HG02763 (cell line): ENCODE data around the gene KIF6.

Source experiments
- ATAC-seq: cut with Tn5 transposase; IDR thresholded peaks from one replicate; pipeline ENCODE4 v1.9.1; 2021; ENCODE audit warnings: mild to moderate bottlenecking, moderate library complexity; ENCODE audit not compliant: unreplicated experiment

KIF6 gene

GRCh38 chr6:39602601-39603519 lies 122.3 kb downstream of the KIF6 start:
- ATAC-seq: no peak

- ATAC-seq: no peak
Measured at GRCh38 chr6:39599973-39600372, 125.2 kb downstream of the KIF6 start.

DNA sequence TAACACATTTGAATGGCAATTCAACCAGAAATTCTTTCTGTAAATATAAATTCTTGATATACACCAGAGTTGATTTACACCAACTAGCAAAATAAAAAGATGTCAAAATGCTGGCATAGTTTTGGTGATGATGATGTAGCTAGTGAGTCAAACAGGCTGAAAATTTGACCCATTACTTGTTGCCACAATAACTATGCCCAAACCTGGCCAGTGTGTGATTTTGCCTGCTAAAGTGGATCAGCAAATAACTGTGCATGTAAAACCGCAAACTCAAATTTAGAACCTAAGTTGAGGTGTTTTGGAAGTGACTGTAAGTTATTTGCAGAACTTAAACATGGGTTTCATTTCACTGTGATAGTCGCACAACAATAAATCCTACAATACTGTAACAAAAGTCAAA lies 125.9 kb downstream of the KIF6 start:
- ATAC-seq: no peak

- no peak for ATAC-seq
Measured at GRCh38 chr6:39594285-39594684, 130.9 kb downstream of the KIF6 start.

- no peak for ATAC-seq
Measured at GRCh38 chr6:39593646-39594045, 131.6 kb downstream of the KIF6 start.

DNA sequence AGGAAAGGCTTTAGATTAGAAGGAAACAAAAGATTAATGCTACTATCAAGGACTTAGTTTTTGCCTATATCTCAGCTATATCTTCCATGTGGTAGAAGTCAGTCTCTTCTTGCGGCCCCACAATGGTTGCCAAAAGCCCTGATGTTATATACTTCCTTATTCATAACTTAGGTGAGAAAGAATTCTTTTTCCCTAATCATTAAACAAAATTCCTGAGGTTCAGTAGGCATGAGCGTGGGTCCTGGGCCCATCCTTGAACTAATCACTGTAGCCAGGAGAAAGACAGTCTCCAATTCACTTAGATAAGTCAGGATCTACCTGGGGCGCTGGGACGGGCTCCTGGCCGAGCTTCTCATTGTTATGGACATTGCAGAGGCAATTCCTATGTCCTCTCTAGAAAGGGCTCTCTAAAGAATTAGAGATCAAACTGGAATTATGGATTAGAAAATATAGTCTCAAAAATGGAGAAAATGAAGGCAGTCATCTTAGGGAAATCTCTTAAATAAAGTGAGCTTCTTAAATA lies 134.3 kb downstream of the KIF6 start:
- ATAC-seq: no peak

DNA sequence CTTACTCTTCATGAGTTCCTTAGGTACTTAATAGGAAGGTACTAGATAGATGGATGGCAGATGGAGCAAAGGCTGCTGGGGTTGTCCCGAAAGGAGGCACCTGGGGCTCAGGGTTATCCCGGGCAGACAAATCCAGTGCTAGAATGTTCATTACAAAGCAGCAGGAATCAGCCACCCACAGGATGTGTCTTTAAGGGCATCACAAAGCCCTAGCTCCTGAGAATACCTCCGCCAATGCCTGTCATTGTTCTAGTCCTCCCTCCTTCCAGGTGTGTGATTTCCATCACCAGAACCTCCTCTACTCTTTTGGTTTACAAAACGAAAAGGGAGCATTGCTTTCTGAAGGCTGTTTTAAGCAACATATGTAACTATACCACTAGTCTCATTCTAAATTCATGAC lies 138.1 kb downstream of the KIF6 start:
- ATAC-seq: no peak

GRCh38 chr6:39585641-39586040 lies 139.6 kb downstream of the KIF6 start:
- ATAC-seq: no peak

DNA sequence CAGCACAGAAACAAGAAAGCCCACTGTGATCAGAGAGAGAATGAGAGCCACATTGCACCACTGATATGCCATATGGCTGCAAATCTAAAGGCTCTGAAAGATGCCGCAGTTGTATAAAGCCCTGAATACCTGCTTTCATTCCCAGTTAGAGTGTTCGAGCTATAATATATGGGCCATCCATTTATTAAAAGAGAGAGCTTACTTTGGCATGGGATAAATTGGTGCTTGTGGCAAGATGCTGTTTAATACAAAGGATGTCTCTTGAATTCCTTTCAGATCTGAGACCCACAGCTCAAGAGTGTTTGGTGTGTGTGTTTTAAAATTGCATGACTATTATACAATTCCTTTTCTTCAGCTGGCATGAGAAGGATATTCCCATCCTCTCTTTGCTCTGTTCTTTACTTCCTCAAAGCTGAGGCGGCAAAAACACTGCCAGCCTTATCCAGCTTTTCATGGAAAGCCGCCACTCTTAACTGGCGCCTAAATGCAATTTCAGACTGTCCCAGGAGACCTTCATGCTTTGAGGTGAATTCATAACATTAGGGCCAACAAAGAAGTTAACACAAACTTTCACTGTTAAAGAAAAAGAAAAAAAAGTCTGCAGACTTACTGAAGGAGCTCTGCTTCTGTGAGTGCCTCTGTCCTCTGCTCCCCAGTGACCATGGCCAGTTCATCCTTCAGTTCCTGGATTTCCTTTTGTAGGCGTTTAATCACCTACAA lies 147.6 kb downstream of the KIF6 start:
- ATAC-seq: no peak

DNA sequence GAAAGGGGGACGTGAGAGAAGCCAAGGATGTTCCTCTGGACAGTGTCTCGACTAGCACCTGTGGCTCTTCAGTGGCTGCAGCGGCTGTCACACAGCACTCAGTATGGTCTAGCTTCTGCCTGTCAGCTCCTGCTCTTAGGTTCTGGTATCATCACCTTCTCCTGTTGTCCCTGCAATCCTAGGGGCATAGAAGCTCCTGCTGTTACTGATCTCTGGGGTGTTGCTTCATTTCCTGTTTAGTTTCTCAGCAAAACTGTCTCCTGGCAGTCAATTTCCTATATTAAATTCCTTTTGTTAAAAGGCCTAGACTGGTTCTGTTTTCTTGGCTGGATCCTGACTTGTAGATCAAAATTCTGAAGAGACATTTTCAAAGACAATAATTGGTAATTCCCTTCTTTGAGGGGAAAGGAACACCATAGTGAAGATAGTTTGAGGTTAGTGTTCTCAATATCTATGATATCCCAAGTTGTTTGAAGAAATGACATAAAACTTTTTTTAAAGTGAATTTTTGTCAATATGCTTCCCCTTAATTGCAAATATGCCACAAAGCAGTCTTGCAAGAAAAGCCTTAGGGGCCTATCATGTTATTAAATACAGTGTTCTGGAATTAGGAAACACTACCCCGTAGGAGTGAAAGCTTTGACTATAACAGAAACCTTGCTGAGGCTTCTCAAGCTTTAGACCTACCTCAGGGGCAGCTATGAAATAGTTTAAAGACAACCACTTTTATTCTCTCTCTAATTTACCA lies 148.5 kb downstream of the KIF6 start:
- ATAC-seq: no peak

- ATAC-seq: no peak
Measured at GRCh38 chr6:39574991-39575390, 150.2 kb downstream of the KIF6 start.

DNA sequence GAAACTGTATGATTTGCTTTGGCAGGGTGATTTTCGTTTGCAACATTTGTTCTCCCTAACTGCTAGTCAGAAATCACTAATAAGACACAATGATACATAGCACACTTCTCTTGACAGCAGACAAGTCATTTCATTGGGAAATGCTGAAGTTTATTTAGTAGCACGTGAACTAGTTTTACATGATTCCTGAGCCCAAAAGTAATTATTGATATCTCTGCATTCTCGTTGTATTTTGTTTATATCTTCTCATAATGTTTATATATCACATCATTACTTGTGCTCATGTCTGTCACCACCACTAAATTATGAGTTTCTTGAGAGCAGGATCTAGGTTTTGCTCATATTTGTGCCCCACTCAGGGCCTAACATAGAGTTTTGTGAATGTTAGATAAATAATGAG lies 151.7 kb downstream of the KIF6 start:
- no peak for ATAC-seq

GRCh38 chr6:39572661-39573340 lies 152.4 kb downstream of the KIF6 start:
- ATAC-seq: no peak

- no peak for ATAC-seq
Measured at GRCh38 chr6:39568896-39569295, 156.3 kb downstream of the KIF6 start.

- no peak for ATAC-seq
Measured at GRCh38 chr6:39567091-39567490, 158.1 kb downstream of the KIF6 start.

GRCh38 chr6:39566456-39566855 lies 158.8 kb downstream of the KIF6 start:
- ATAC-seq: no peak

- ATAC-seq: no peak
Measured at GRCh38 chr6:39565956-39566355, 159.3 kb downstream of the KIF6 start.

DNA sequence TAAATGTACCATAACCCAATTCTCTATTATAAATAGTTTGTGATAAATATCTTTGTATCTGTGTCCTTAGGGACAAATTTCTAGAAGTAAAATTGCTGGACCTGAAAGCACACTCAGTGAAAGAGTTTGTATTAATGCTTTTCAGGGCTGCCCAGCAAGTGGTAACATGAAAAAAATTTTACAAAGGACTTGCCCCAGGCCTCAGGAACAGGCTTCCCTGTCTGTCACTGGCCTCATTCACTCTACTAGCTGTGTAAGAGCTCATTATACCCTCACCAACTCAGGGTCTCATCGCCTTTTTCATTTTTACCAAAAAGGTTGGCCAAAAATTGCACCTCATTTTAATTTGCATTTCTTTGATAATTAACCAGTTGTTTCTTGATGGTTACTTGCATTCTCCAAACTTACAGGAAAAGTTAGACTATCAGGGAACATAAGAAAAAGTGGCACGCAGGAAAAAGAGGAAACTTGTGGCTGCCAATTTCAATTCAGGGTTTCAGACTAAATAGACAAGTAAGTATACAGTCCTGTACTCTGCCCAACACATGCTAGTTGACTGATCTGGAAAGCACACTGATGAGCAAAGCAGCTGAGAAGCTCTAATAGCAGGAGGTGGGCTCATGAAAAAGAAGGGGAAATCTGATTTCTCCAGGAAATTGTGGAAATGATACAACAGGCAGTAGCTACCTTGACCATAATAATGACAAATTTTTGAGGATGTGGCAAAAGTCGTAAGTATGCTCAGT lies 161.5 kb downstream of the KIF6 start:
- ATAC-seq: no peak

DNA sequence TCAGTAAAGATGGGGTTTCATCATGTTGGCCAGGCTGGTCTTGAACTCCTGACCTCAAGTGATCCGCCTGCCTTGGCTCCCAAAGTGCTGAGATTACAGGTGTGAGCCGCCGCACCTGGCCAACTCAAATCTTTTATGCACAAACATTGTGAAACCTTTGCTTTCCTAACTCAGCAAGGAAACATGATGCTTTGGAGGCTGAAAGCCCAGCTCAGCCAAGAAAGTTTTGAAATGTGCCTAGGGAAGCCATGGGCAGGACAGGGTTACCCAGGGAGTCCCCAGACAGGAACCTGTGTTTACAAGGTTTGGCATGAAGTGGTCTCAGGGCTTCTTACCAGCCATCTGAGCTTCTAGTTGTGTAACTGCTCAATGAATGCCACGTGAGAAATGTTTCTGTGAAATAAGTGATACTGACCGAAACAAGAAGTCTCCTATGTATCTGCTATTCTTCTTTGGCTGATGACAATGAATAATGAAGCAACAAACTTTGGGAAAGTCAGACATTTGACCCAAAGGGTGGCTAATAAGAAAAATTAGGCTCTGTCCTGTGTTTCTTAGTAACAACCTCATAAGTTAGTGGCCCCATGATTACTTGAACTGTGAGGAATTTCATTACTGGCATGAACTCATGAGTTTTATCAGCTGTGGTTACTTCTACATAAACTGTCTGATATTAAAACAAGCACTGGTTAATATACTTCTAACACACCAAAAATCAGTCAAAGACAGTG lies 163.5 kb downstream of the KIF6 start:
- ATAC-seq: no peak
